Panc1 (cell line): ENCODE data around the gene HS3ST2. TPM values are rescaled to one million over a fixed set of nuclear protein-coding genes. Genes with fewer than 3 reads are reported as not detected.

ENCODE experiments used
- ATAC-seq: fragments of 200-7000 bp; cut with Tn5 transposase; 2 replicates; pipeline ENCODE4 v1.9.1; 2020; ENCODE audit warnings: mild to moderate bottlenecking, moderate library complexity
- BruUV-seq: library from RNA; stranded (reverse); fragments of 400-500 nt; replicated peaks from 2 replicates; lab custom pipeline; 2021; lab: Mats Ljungman, UMichigan
- CTCF ChIA-PET: fragments of 300-600 bp; sonication (Branson Sonifier 250); formaldehyde crosslinking; loops from one replicate; lab custom pipeline; 2022; ENCODE audit warnings: antibody characterized with exemption; lab: Charles Lee
- POLR2A ChIA-PET: fragments of 300-600 bp; sonication (Branson Sonifier 250); formaldehyde crosslinking; loops from one replicate; lab custom pipeline; 2022; ENCODE audit warnings: antibody characterized with exemption; lab: Charles Lee
- DNase-seq: peaks from one replicate; pipeline ENCODE4 v3.0.0-alpha.2; 2010; ENCODE audit warnings: low read depth, low spot score
- H3K27ac ChIP-seq: 2 replicates; pipeline ENCODE4 v1.5.1; 2011; ENCODE audit warnings: mild to moderate bottlenecking, low read length, inconsistent platforms
- H3K27me3 ChIP-seq: fragments of 200-500 bp; sonication (Bioruptor generic); 2 replicates; pipeline ENCODE4 v1.6.0; 2014; ENCODE audit warnings: low read length, inconsistent platforms; ENCODE audit not compliant: control insufficient read depth, insufficient read depth
- H3K36me3 ChIP-seq: fragments of 200-500 bp; sonication (Bioruptor generic); 2 replicates; pipeline ENCODE4 v1.5.1; 2014; ENCODE audit warnings: inconsistent platforms, mild to moderate bottlenecking, low read length, moderate library complexity; ENCODE audit not compliant: control insufficient read depth, insufficient read depth
- H3K4me1 ChIP-seq: 2 replicates; pipeline ENCODE4 v1.5.1; 2011; ENCODE audit warnings: inconsistent platforms, mild to moderate bottlenecking, low read length, moderate library complexity; ENCODE audit not compliant: control insufficient read depth, insufficient read depth
- H3K4me3 ChIP-seq, 2 experiments: 2 replicates each; pipeline ENCODE4 v1.5.1; 2011 to 2012; ENCODE audit warnings: low read depth in 2 of 2, low read length in 2 of 2, mild to moderate bottlenecking in 2 of 2, inconsistent platforms in 1 of 2, moderate library complexity in 1 of 2
- H3K9me3 ChIP-seq: fragments of 200-500 bp; sonication (Bioruptor generic); 2 replicates; pipeline ENCODE4 v1.5.1; 2014; ENCODE audit warnings: low read depth, mild to moderate bottlenecking, inconsistent platforms, low read length, moderate library complexity; ENCODE audit not compliant: control insufficient read depth, insufficient read depth
- POLR2AphosphoS5 ChIP-seq: IDR thresholded peaks from 2 replicates; pipeline ENCODE4 v1.6.1; 2012; ENCODE audit warnings: mild to moderate bottlenecking, low read depth, low read length, moderate library complexity
- SIN3A ChIP-seq: IDR thresholded peaks from 2 replicates; pipeline ENCODE4 v1.6.1; 2012; ENCODE audit warnings: low read depth, mild to moderate bottlenecking, low read length, moderate library complexity, borderline replicate concordance; ENCODE audit not compliant: insufficient read depth
- TCF7L2 ChIP-seq: IDR thresholded peaks from 2 replicates; pipeline ENCODE4 v1.6.1; 2011; ENCODE audit warnings: mild to moderate bottlenecking, low read depth, low read length, inconsistent platforms
- in situ Hi-C: cut with HindIII; loops from 2 replicates; pipeline ENCODE4 v1.10.0; 2016; ENCODE audit warnings: low sequenced_read_pairs, low pct_unique_long_range_greater_than_20kb
- intact Hi-C: fragments of 100-400 bp; cut with micrococcal nuclease; formaldehyde crosslinking; loops from one replicate; pipeline ENCODE4 v1.10.0; 2022; ENCODE audit not compliant: unreplicated experiment
- total RNA-seq: library from RNA; stranded (reverse); gene quantifications from one replicate; pipeline ENCODE4 v1.2.1, GENCODE V29; 2021; ENCODE audit not compliant: unreplicated experiment
- TF ChIP-seq, protein P1 (sequence below): fragments of 450-650 bp; IDR thresholded peaks from 2 replicates; pipeline ENCODE4 v1.5.1; 2017; ENCODE audit warnings: mild to moderate bottlenecking
- TF ChIP-seq, protein P2 (sequence below), 2 experiments: IDR thresholded peaks; 2 replicates each; pipeline ENCODE4 v1.6.1; 2011 to 2012; ENCODE audit warnings: low read depth in 2 of 2, control low read depth in 1 of 2, low read length in 1 of 2, mild to moderate bottlenecking in 1 of 2, moderate library complexity in 1 of 2; ENCODE audit not compliant: insufficient read depth in 1 of 2

HS3ST2 gene
- total RNA-seq, 1 experiment from 2014 or later: not detected

DNA sequence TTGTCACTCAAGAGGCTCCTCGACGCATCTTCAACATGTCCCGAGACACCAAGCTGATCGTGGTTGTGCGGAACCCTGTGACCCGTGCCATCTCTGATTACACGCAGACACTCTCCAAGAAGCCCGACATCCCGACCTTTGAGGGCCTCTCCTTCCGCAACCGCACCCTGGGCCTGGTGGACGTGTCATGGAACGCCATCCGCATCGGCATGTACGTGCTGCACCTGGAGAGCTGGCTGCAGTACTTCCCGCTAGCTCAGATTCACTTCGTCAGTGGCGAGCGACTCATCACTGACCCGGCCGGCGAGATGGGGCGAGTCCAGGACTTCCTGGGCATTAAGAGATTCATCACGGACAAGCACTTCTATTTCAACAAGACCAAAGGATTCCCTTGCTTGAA is 101.0 kb downstream of the HS3ST2 start:
- no peak for DNase-seq
- TF ChIP-seq POLR2AphosphoS5 (no peak), SIN3A (no peak), TCF7L2 (no peak)
- TF ChIP-seq, protein P1, sequence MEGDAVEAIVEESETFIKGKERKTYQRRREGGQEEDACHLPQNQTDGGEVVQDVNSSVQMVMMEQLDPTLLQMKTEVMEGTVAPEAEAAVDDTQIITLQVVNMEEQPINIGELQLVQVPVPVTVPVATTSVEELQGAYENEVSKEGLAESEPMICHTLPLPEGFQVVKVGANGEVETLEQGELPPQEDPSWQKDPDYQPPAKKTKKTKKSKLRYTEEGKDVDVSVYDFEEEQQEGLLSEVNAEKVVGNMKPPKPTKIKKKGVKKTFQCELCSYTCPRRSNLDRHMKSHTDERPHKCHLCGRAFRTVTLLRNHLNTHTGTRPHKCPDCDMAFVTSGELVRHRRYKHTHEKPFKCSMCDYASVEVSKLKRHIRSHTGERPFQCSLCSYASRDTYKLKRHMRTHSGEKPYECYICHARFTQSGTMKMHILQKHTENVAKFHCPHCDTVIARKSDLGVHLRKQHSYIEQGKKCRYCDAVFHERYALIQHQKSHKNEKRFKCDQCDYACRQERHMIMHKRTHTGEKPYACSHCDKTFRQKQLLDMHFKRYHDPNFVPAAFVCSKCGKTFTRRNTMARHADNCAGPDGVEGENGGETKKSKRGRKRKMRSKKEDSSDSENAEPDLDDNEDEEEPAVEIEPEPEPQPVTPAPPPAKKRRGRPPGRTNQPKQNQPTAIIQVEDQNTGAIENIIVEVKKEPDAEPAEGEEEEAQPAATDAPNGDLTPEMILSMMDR: no peak
- TF ChIP-seq, protein P2, sequence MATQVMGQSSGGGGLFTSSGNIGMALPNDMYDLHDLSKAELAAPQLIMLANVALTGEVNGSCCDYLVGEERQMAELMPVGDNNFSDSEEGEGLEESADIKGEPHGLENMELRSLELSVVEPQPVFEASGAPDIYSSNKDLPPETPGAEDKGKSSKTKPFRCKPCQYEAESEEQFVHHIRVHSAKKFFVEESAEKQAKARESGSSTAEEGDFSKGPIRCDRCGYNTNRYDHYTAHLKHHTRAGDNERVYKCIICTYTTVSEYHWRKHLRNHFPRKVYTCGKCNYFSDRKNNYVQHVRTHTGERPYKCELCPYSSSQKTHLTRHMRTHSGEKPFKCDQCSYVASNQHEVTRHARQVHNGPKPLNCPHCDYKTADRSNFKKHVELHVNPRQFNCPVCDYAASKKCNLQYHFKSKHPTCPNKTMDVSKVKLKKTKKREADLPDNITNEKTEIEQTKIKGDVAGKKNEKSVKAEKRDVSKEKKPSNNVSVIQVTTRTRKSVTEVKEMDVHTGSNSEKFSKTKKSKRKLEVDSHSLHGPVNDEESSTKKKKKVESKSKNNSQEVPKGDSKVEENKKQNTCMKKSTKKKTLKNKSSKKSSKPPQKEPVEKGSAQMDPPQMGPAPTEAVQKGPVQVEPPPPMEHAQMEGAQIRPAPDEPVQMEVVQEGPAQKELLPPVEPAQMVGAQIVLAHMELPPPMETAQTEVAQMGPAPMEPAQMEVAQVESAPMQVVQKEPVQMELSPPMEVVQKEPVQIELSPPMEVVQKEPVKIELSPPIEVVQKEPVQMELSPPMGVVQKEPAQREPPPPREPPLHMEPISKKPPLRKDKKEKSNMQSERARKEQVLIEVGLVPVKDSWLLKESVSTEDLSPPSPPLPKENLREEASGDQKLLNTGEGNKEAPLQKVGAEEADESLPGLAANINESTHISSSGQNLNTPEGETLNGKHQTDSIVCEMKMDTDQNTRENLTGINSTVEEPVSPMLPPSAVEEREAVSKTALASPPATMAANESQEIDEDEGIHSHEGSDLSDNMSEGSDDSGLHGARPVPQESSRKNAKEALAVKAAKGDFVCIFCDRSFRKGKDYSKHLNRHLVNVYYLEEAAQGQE (IDR thresholded peaks at IDR 0.05; ENCODE audit: insufficient read depth in 1 of 2, low read depth in 2 of 2, low read length in 1 of 2): no peak
- no peaks in the 10 kb centered on the region for H3K36me3 ChIP-seq
- no peaks in the 10 kb centered on the region for H3K9me3 ChIP-seq
- BruUV-seq: no TSS peak
- H3K27ac ChIP-seq: no peak overlapping the region
- POLR2A ChIA-PET: interaction anchor here (0.7 kb wide), 1 partner anchor 32 kb away, joined by 3 read pairs; no protein-coding TSS in a partner anchor
- no peaks in the 10 kb centered on the region for H3K4me1 ChIP-seq
- intact Hi-C loops: no loop called here
- in situ Hi-C loops: no loop called here
- H3K27me3 ChIP-seq: peaks cover 6% of the 10 kb centered on the region
- no peak for ATAC-seq
- CTCF ChIA-PET: no interaction called here
- H3K4me3 ChIP-seq: no peak overlapping the region

DNA sequence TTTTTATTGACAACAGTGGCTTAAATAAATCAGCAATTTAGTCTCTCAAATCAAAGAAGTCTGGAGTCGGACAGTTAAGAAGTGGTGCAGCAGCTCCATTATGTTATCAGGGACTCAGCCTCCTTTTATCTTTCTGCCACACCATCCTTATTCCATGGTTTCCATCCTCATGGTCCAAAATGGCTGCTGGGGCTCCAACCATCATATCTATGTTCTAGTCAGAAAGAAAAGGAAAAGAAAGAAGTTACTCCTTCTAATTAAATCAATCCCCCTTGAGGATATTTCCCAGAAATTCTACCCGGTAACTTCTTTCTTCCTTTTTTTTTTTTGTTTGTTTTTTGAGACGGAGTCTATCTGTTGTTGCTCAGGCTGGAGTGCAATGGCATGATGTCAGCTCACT is 109.5 kb downstream of the HS3ST2 start:
- ChIA-PET CTCF (no interaction called here), POLR2A (no interaction called here)
- Histone ChIP-seq H3K27ac (no peak overlapping the region), H3K9me3 (no peaks in the 10 kb centered on the region), H3K4me1 (no peaks in the 10 kb centered on the region), H3K36me3 (no peaks in the 10 kb centered on the region; the same call in 1 of the 2 replicates), H3K4me3 (no peak overlapping the region), H3K27me3 (peaks cover 28% of the 10 kb centered on the region)
- in situ Hi-C loops: no loop called here
- no peak for DNase-seq
- intact Hi-C loops: no loop called here
- ATAC-seq: no peak
- no TSS peak for BruUV-seq
- TF ChIP-seq, protein P2 (IDR thresholded peaks at IDR 0.05; ENCODE audit: insufficient read depth in 1 of 2, low read depth in 2 of 2, low read length in 1 of 2): no peak
- TF ChIP-seq TCF7L2 (no peak), POLR2AphosphoS5 (no peak), SIN3A (no peak)
- TF ChIP-seq, protein P1: no peak
